Osteoblast (primary cell): ENCODE measurements around the gene DOCK1. TPM values are rescaled to one million over a fixed set of nuclear protein-coding genes. Genes with fewer than 3 reads are reported as not detected.

Source experiments
- DNase-seq: peaks from one replicate; pipeline ENCODE4 v3.0.0; 2011; ENCODE audit warnings: low spot score, mixed read lengths; ENCODE audit not compliant: insufficient read length; ENCODE audit errors: missing footprints
- H2AFZ ChIP-seq: 2 replicates; pipeline ENCODE4 v1.6.0; 2011; ENCODE audit warnings: mild to moderate bottlenecking, low read length
- H3K27ac ChIP-seq: 2 replicates; pipeline ENCODE4 v1.5.1; 2011; ENCODE audit warnings: mild to moderate bottlenecking, low read depth, low read length, moderate library complexity
- H3K27me3 ChIP-seq: 2 replicates; pipeline ENCODE4 v1.6.0; 2012; ENCODE audit warnings: mild to moderate bottlenecking, control low read depth, inconsistent platforms, low read length, moderate library complexity; ENCODE audit not compliant: insufficient read depth
- H3K36me3 ChIP-seq: 2 replicates; pipeline ENCODE4 v1.5.1; 2011; ENCODE audit warnings: mild to moderate bottlenecking, low read length, control low read depth, moderate library complexity; ENCODE audit not compliant: insufficient read depth
- H3K4me1 ChIP-seq: 2 replicates; pipeline ENCODE4 v1.5.1; 2011; ENCODE audit warnings: mild to moderate bottlenecking, low read length, control low read depth, moderate library complexity; ENCODE audit not compliant: insufficient read depth
- H3K4me2 ChIP-seq: 2 replicates; pipeline ENCODE4 v1.6.0; 2011; ENCODE audit warnings: mild to moderate bottlenecking, low read length; ENCODE audit not compliant: insufficient read depth
- H3K4me3 ChIP-seq: fragments of 200-600 bp; sonication (generic); 3 replicates; pipeline ENCODE4 v1.5.1; 2012; ENCODE audit warnings: mild to moderate bottlenecking, low read length, inconsistent platforms; ENCODE audit not compliant: insufficient read depth
- H3K79me2 ChIP-seq: 2 replicates; pipeline ENCODE4 v1.6.0; 2012; ENCODE audit warnings: mild to moderate bottlenecking, low read length, control low read depth, inconsistent platforms; ENCODE audit not compliant: insufficient read depth
- H3K9me3 ChIP-seq: 2 replicates; pipeline ENCODE4 v1.5.1; 2011; ENCODE audit warnings: low read depth, low read length, control low read depth
- H4K20me1 ChIP-seq: 2 replicates; pipeline ENCODE4 v1.6.0; 2012; ENCODE audit warnings: mild to moderate bottlenecking, low read length, control low read depth; ENCODE audit not compliant: insufficient read depth
- CTCF ChIP-seq: IDR thresholded peaks from 2 replicates; pipeline ENCODE4 v1.5.1; 2011; ENCODE audit warnings: mild to moderate bottlenecking, low read depth, low read length, moderate library complexity; ENCODE audit errors: extremely low read depth
- total RNA-seq: library from RNA; depleted of rRNA; stranded (reverse); fragments of >200 nt; gene quantifications from 2 replicates; pipeline ENCODE4 v1.2.3, GENCODE V29; 2012

Gene DOCK1
- total RNA-seq, 1 donor = 80.3 TPM

GRCh38 chr10:127259347-127259746 lies 354.1 kb downstream of the DOCK1 start:
- no peak overlapping the region for H3K4me3 ChIP-seq
- TF ChIP-seq CTCF = no peak

GRCh38 chr10:127262606-127263005 lies 357.4 kb downstream of the DOCK1 start:
- H4K20me1 ChIP-seq = peaks cover 12% of the 10 kb centered on the region
- H3K79me2 ChIP-seq = no peaks in the 10 kb centered on the region
- H3K4me1 ChIP-seq = no peaks in the 10 kb centered on the region
- no peak overlapping the region for H2AFZ ChIP-seq
- no peaks in the 10 kb centered on the region for H3K27me3 ChIP-seq
- no peak overlapping the region for H3K27ac ChIP-seq
- H3K4me2 ChIP-seq = no peak overlapping the region
- no peak overlapping the region for H3K4me3 ChIP-seq
- no peak for TF ChIP-seq CTCF
- H3K36me3 ChIP-seq = no peaks in the 10 kb centered on the region
- no peak for DNase-seq
- H3K9me3 ChIP-seq = no peaks in the 10 kb centered on the region

More at GRCh38 chr10:127259347-127259746, 354.1 kb downstream of the DOCK1 start:
- Histone ChIP-seq H3K27ac (no peak overlapping the region), H3K27me3 (no peaks in the 10 kb centered on the region), H3K79me2 (no peaks in the 10 kb centered on the region), H3K4me2 (no peak overlapping the region), H2AFZ (no peak overlapping the region), H3K36me3 (no peaks in the 10 kb centered on the region), H3K9me3 (no peaks in the 10 kb centered on the region), H3K4me1 (no peaks in the 10 kb centered on the region), H4K20me1 (peaks cover 5% of the 10 kb centered on the region)
- no peak for DNase-seq

GRCh38 chr10:127265288-127265687 lies 360.1 kb downstream of the DOCK1 start:
- H3K36me3 ChIP-seq = no peaks in the 10 kb centered on the region
- no peaks in the 10 kb centered on the region for H3K9me3 ChIP-seq
- no peaks in the 10 kb centered on the region for H3K79me2 ChIP-seq
- DNase-seq = no peak
- no peaks in the 10 kb centered on the region for H3K4me1 ChIP-seq
- H4K20me1 ChIP-seq = peaks cover 12% of the 10 kb centered on the region
- TF ChIP-seq CTCF = no peak
- no peak overlapping the region for H2AFZ ChIP-seq
- H3K4me2 ChIP-seq = no peak overlapping the region
- H3K27me3 ChIP-seq = no peaks in the 10 kb centered on the region
- H3K4me3 ChIP-seq = no peak overlapping the region
- H3K27ac ChIP-seq = no peak overlapping the region

- H3K9me3 ChIP-seq = no peaks in the 10 kb centered on the region
- no peak for TF ChIP-seq CTCF
- H3K4me3 ChIP-seq = no peak overlapping the region
- no peak for DNase-seq
- no peaks in the 10 kb centered on the region for H3K4me1 ChIP-seq
- H3K4me2 ChIP-seq = no peak overlapping the region
- H2AFZ ChIP-seq = no peak overlapping the region
- H3K27me3 ChIP-seq = no peaks in the 10 kb centered on the region
- no peak overlapping the region for H3K27ac ChIP-seq
- no peaks in the 10 kb centered on the region for H3K79me2 ChIP-seq
- no peaks in the 10 kb centered on the region for H3K36me3 ChIP-seq
- H4K20me1 ChIP-seq = peaks cover 11% of the 10 kb centered on the region
Observed at GRCh38 chr10:127266431-127266830, 361.2 kb downstream of the DOCK1 start.
